PFSK-1 (cell line): ENCODE measurements around the gene STX5.

Experiments
- FOXP2 ChIP-seq: optimal IDR thresholded peaks from 2 replicates; pipeline ENCODE3; 2011; ENCODE audit warnings: borderline replicate concordance, control low read depth, inconsistent platforms; ENCODE audit not compliant: insufficient read depth; ENCODE audit errors: extremely low read length, extremely low read depth
- POLR2AphosphoS5 ChIP-seq: IDR thresholded peaks from 2 replicates; pipeline ENCODE4 v1.6.1; 2012; ENCODE audit warnings: low read depth, mild to moderate bottlenecking, control low read depth, low read length, moderate library complexity
- REST ChIP-seq, 2 experiments: IDR thresholded peaks; 2 replicates each; pipeline versions ENCODE4 v1.6.1 to v1.8.0; 2011 to 2012; ENCODE audit warnings: low read depth in 2 of 2, low read length in 2 of 2, control low read depth in 1 of 2, inconsistent platforms in 1 of 2, mild to moderate bottlenecking in 1 of 2, moderate library complexity in 1 of 2; ENCODE audit not compliant: insufficient read depth in 1 of 2
- SIN3A ChIP-seq: IDR thresholded peaks from 2 replicates; pipeline ENCODE4 v1.6.1; 2012; ENCODE audit warnings: mild to moderate bottlenecking, low read length, moderate library complexity, borderline replicate concordance; ENCODE audit not compliant: insufficient read depth
- TAF1 ChIP-seq: IDR thresholded peaks from 2 replicates; pipeline ENCODE4 v1.6.1; 2012; ENCODE audit warnings: low read length, control low read depth, borderline replicate concordance; ENCODE audit not compliant: insufficient read depth

- TF ChIP-seq SIN3A (no peak), POLR2AphosphoS5 (no peak), REST (IDR thresholded peaks at IDR 0.05; ENCODE audit: insufficient read depth in 1 of 2, low read depth in 2 of 2, low read length in 2 of 2) (no peak), TAF1 (no peak), FOXP2 (no peak)
Observed at GRCh38 chr11:62806611-62807121, 25.2 kb downstream of the STX5 start.
